NCI-H774 (cell line): ENCODE data around the gene GLRX2.
A peak's percentile ranks its signal among the peaks of the same experiment; 100 is the strongest.
"Not testable (repeated sequence)": the region's sequence is repeated elsewhere in the genome, so short reads cannot be mapped to it uniquely, and the experiment has no call there.

Experiments
- DNase-seq: peaks from one replicate; lab custom pipeline; 2025; lab: John Stamatoyannopoulos, UW

GLRX2 gene

DNA sequence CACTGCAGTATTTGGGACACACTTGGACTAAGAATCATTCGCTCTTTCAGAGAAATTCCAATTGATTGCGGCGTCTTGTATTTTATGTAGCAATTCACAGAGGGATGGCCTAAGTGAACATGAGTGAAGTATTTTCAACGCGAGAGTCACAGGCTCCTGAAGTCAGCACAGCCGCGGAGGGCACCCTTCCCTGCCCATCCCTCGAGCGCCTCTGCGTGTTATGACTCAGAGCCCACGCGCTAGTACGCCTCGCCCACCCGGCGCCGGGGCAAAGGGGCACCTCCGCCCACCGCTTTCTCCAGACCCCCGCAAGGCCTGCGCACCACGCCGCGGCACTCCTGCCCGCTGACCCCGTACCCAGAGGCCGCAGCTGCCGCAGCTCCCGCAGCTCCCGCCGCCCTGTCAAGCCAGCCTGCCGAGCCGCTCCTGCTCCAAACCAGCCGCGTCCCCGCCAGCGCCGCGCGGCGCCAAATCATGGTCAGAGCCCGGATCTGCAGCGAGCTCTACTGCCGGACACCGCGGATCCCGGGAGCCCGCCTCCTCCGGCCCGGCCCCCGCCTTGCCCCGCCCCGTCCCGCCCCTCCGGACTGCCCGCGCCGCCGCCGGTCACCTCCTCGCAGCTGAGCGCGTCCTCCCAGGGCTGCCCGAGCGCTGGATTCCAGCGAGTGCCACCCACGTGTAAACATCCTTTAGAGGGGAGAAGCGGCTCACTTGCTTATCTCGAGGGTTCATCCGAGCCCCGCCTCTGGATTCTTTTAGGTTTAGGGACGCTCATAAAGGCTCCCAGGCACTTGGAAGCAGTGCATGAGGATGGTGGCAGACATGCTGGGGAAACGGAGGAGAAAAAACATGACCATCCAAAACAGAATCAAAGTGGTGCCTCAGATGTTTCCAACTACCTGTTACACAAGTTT, at the start of gene GLRX2:
Gene GLRX2 (minus strand): TSS at position 508 of the 914 bp plus-strand sequence. CDS start 32 bp downstream, at position 476.
- peak; percentile 77 for DNase-seq

DNA sequence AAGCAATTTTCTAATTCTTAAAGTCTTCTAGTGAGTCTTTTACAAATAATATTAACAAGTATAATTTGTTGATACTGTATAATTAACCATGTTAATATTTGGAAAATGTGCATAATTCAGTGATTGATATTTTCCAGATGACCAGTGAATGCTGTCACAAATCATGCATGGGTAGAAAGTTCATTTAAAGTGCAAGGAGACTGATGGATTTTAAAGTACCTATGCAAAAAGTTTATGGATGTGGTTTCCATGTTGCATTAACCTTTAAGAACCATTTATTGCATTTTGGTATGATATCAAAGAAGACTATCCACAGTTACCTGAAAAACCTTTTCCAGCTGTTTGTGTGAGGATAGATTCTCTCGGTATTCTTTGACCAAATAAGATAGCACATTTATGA, 39.8 kb upstream of the GLRX2 start:
- no peak for DNase-seq

- no peak for DNase-seq
Measured at GRCh38 chr1:193144361-193144938, 39.2 kb upstream of the GLRX2 start.

DNA sequence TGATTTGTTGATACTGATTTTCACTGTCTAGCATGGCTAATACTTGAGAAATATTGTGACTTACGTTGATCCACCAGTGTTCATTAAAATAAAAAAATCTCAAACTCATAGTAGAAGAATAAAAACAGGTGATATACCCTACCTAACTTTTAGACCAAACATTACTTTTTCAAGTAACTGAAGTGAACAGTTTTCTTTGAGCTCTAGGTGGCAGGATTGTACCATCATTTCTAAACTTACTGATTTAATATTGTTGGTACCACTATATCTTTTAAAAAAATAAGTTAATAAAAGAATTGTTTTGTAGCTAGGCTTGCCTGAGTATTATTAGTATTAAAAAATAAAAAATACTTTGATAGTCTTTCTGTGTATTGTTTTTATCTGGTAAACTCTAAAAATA, 38.1 kb upstream of the GLRX2 start:
- no peak for DNase-seq

DNA sequence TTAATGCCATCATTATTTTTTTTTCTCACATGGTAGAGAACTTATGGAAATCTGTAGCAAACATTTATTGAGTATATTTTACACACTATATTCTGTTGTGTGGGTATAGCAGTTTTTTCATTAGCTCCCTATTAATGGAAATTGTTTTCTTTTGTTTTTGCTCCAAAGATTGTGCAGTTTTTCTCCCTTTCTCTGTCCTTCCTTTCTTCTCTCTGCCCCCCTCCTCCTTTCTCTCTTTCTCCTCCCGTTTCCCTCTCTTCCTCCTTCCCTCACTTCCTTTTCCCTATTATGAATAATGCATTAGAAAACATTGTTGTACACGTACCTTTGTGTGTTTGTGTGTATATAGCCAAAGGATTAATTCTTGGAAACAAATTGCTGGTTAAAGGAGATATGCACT, 37.2 kb upstream of the GLRX2 start:
- no peak for DNase-seq

DNA sequence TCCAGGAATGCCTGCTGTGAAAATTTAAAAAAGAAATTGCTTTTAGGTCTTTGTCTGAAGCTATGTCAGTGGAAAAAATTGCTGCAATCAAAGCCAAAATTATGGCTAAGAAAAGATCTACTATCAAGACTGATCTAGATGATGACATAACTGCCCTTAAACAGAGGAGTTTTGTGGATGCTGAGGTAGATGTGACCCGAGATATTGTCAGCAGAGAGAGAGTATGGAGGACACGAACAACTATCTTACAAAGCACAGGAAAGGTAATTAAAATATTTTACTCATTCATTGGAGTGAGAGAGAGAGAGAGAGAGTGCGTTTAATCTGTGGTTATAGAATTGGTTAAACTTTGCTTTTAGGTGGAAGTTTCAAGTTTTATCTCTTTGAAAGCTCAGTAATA, 36.6 kb upstream of the GLRX2 start:
- no peak for DNase-seq

- no peak for DNase-seq
Measured at GRCh38 chr1:193140254-193140653, 35.0 kb upstream of the GLRX2 start.

DNA sequence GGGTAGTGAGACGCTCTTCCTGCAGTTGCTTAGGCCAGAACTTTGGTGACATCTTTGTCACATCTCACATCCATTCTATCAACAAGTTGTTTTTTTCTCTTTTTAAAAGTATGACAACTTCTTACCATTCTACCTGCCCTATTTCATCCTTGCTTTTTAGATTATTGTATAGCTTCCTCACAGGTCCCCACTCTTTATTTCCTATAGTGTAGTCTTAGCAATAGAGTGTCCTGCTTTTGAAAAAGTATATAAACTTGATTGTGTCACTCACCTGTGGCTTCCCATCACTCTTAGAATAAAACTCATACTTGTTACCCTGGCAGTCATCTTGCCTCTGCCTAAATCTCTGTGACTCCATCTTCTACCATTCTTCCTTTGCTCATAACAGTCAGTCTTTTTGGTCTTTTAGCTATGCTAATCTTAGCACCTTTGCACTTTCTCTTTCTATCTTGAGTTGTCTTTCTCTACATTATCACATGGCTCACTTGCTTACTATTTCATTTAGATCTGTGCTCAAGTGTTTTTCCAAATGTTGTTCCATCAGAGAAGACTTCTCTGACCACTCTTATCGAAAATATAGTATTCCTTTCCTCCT, 26.1 kb upstream of the GLRX2 start:
- no peak for DNase-seq

- no peak for DNase-seq
Measured at GRCh38 chr1:193125369-193125768, 20.2 kb upstream of the GLRX2 start.

- no peak for DNase-seq
Measured at GRCh38 chr1:193123751-193124150, 18.5 kb upstream of the GLRX2 start.

- peak; percentile 96 for DNase-seq
Measured at GRCh38 chr1:193121616-193122593, 16.7 kb upstream of the GLRX2 start, which contains the start of gene CDC73. Gene CDC73 (plus strand): TSS chr1:193122031. CDS start chr1:193122201, 170 bp downstream.

DNA sequence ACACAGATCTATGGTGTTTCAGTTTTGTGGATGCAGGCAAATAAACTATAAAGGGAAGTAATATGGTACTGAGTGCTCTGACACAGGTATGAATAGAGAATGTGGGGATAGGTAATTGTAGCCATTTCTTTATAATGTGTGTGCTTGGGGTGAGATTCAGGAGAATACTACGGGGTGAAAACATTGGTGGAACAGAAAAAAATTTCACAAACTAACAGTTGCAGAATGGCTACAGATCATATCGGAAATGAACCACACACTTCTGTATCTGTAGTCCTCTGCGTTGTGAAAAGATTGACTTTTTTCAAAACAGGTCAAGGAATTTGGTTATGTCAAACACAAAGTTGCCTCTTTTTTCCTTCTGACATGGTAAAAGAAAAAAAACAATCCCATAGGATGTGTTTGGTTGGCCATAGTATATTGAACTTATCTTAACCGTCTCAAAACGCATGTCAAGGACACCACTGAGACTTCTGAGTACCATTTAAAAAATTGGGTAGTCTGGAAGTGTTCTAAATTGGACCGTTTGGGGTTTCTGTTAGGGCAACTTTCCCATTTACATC, 15.5 kb upstream of the GLRX2 start:
- no peak for DNase-seq

- no peak for DNase-seq
Measured at GRCh38 chr1:193118803-193119730, 13.9 kb upstream of the GLRX2 start.

DNA sequence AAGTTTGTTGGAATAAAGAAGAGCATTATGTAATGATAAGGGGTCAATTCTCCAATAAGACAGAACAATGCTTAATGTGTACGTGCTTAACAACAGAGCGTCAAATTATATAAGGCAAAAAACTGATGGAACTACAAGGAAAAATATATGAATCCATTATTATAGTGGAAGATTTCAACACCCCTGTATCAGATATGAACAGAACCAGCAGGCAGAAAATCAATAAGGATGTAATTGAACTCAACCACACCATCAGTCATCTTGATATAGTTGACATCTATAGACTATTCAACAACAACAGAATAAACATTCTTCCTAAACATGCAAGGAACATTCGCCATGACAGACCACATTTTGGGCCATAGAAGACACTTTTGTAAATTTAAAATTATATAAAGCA, 13.0 kb upstream of the GLRX2 start:
- no peak for DNase-seq

GRCh38 chr1:193117167-193117566, 12.0 kb upstream of the GLRX2 start:
- not testable (repeated sequence) for DNase-seq

GRCh38 chr1:193115629-193116227, 10.5 kb upstream of the GLRX2 start:
- no peak for DNase-seq

DNA sequence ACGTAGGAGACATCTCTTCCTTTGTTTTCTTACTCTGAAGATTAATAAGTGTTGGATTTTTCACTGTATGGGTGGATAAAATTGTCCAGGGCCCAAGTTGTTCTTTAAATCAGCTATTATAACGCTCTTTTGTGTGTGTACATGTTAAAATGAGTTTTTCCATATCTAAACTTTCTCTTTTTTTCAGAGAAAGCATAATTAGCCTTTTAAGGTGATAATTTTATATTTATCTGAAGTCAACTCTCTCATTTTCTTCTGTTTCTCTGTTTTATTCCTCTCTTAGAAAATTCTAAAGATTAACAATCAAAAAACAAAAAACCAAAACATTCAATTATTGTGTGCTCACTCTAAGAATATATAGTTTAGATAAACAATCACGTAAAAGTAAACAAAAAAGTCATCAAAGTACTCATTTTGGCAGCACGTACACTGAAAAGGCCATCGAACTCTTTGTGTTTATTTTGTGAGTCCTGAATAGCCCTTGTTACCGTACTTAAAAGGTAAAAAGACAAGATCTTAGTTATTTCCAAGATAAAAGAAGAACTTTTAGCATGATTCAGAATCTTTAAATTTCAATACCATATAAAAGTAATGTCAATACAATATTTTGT, 9.4 kb upstream of the GLRX2 start:
- DNase-seq = no peak

DNA sequence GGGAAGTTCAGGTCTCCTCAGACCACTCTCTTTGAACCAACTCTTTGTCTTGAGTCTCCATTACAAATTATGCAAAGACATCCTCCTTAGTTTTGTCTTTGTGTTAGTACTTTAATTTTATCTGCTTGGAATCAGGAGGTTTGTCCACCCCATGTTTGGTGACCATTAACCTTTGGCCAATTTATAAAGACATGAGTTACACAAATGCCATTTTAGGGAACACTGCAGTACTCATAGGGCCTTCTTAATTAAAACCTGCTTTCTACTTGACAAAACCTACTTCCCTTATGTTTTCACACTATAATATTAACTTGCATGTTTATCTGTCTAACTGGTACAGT, 8.7 kb upstream of the GLRX2 start:
- DNase-seq = no peak

DNA sequence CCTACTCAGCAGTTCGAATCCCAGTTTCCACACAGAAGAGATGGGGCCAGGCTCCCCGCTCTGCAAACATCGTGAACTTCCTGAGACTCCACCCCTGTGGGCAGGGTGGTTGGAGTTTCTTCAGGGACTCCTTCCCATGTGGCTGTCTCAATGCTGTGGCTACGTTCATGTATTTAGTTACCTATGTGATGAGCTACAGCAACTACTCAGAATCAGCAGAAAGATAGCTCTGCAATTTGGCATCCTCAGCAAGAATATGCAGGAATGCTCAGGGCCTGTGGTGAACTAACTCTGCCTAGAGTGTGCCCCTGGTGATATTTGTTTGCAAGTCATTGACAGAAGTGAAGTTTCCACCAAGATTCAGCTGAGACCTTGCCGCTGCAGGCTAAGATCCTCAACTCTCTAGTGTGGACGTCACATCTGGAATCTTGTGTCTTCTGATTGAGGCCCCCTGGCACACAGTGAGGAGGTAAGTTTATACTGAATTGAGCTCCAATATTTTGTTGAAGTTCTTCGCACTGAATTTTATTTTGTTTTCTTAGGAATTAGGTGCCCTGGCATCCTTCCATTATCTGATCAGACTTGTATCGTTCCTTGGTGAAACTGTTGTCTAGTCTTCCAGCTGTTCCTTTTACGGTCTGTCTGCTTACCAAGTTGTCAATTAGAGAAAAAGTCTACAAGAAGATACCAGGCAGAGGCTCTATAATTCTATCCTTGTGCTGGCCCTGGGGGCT, 8.2 kb upstream of the GLRX2 start:
- DNase-seq = no peak
